ENCODE results near the gene TMCC2. TPM values are rescaled to one million over a fixed set of nuclear protein-coding genes. Genes with fewer than 3 reads are reported as not detected.

The TMCC2 gene
- total RNA-seq, 1 experiment from 2014 or later = 2.7 TPM

DNA sequence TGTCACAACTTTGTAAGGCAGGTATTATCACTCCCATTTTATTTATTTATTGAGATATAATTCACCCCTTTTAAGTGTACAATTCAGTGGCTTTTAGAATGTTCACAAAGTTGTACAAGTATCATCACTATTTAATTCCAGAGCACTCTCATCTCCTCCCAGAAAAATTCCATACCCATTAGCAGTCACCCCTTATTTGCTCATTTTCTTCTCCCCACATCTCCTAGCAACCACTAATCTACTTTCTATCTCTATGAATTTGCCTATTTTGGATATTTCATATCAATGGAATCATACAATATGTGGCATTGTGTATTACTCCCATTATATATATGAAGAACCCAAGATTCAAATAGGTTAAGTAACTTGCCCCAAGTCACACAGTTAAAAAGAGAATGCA is 23.2 kb upstream of the TMCC2 start:
- no peak for DNase-seq (ENCODE audit: low read depth, low spot score)
- Histone ChIP-seq H3K9me2 (ENCODE audit: insufficient read depth) (no peaks in the 10 kb centered on the region), H3K27ac (ENCODE audit: low read depth, low read length) (no peak overlapping the region), H3K79me2 (ENCODE audit: insufficient read depth, low read length) (peaks cover 26% of the 10 kb centered on the region), H3K4me2 (ENCODE audit: low read length) (0 out of 2 replicates have a peak overlapping the region, but pooled peaks have one; percentile 8), H3K9ac (ENCODE audit: low read length) (no peak overlapping the region), H3K4me3 (replicated peaks in 1 of 2; ENCODE audit: low read depth in 1 of 2, low read length in 2 of 2) (no peak overlapping the region), H3K4me1 (ENCODE audit: control insufficient read depth in 1 of 2, insufficient read depth in 2 of 2, low read length in 2 of 2) (peaks cover 2 to 10% of the 10 kb centered on the region in 2 experiments; a peak in 2 of 4 replicates), H3K36me3 (ENCODE audit: control insufficient read depth in 1 of 2, insufficient read depth in 2 of 2, low read length in 2 of 2) (no peaks in the 10 kb centered on the region), H4K20me1 (ENCODE audit: insufficient read depth) (no peaks in the 10 kb centered on the region), H3K9me3 (ENCODE audit: control insufficient read depth in 1 of 2, insufficient read depth in 1 of 2, low read depth in 1 of 2, low read length in 2 of 2) (no peaks in the 10 kb centered on the region), H2AFZ (ENCODE audit: low read depth, low read length, poor library complexity, severe bottlenecking) (no peak overlapping the region), H3K27me3 (ENCODE audit: insufficient read depth, low read length) (no peaks in the 10 kb centered on the region)
- no peak for TF ChIP-seq SP1 (IDR thresholded peaks at IDR 0.05; ENCODE audit: low read depth)
- no peak for TF ChIP-seq POLR2A (IDR thresholded peaks at IDR 0.05; ENCODE audit: borderline replicate concordance, extremely low read depth, insufficient read depth, insufficient read length)
- no peak for TF ChIP-seq EZH2phosphoT487 (IDR thresholded peaks at IDR 0.05; ENCODE audit: borderline replicate concordance)
- TF ChIP-seq, protein P1, sequence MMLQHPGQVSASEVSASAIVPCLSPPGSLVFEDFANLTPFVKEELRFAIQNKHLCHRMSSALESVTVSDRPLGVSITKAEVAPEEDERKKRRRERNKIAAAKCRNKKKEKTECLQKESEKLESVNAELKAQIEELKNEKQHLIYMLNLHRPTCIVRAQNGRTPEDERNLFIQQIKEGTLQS (IDR thresholded peaks at IDR 0.05) = no peak
- TF ChIP-seq ZFX (IDR thresholded peaks at IDR 0.05) = no peak
- no peak for TF ChIP-seq FOSL1 (IDR thresholded peaks at IDR 0.05; ENCODE audit: low read depth)
- no peak for TF ChIP-seq TCF7L2 (IDR thresholded peaks at IDR 0.05; ENCODE audit: borderline replicate concordance, extremely low read depth, insufficient read depth, insufficient read length)
- no peak for TF ChIP-seq POLR2AphosphoS5 (IDR thresholded peaks at IDR 0.05; ENCODE audit: low read depth, low read length)
- TF ChIP-seq, protein P2, sequence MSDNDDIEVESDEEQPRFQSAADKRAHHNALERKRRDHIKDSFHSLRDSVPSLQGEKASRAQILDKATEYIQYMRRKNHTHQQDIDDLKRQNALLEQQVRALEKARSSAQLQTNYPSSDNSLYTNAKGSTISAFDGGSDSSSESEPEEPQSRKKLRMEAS (IDR thresholded peaks at IDR 0.05) = no peak
- TF ChIP-seq RAD21 (IDR thresholded peaks at IDR 0.05; ENCODE audit: low read depth) = no peak
- no peak for TF ChIP-seq JUND (IDR thresholded peaks at IDR 0.05)
- no peak for TF ChIP-seq ZNF274 (IDR thresholded peaks at IDR 0.05; ENCODE audit: low read depth, low read length)
- TF ChIP-seq SIN3A (IDR thresholded peaks at IDR 0.05; ENCODE audit: low read depth) = no peak
- no peak for TF ChIP-seq YY1 (IDR thresholded peaks at IDR 0.05; ENCODE audit: extremely low read depth, insufficient replicate concordance, low read depth, low read length)
- no peak for TF ChIP-seq SRF (IDR thresholded peaks at IDR 0.05; ENCODE audit: low read depth)
- TF ChIP-seq EZH2 (IDR thresholded peaks at IDR 0.05) = no peak
- TF ChIP-seq, protein P3, sequence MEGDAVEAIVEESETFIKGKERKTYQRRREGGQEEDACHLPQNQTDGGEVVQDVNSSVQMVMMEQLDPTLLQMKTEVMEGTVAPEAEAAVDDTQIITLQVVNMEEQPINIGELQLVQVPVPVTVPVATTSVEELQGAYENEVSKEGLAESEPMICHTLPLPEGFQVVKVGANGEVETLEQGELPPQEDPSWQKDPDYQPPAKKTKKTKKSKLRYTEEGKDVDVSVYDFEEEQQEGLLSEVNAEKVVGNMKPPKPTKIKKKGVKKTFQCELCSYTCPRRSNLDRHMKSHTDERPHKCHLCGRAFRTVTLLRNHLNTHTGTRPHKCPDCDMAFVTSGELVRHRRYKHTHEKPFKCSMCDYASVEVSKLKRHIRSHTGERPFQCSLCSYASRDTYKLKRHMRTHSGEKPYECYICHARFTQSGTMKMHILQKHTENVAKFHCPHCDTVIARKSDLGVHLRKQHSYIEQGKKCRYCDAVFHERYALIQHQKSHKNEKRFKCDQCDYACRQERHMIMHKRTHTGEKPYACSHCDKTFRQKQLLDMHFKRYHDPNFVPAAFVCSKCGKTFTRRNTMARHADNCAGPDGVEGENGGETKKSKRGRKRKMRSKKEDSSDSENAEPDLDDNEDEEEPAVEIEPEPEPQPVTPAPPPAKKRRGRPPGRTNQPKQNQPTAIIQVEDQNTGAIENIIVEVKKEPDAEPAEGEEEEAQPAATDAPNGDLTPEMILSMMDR (IDR thresholded peaks at IDR 0.05 in 2 of 3, conservative IDR thresholded peaks at IDR 0.05 in 1 of 3; ENCODE audit: borderline replicate concordance in 1 of 3, insufficient read depth in 1 of 3, low read depth in 2 of 3, low read length in 2 of 3) = no peak
- intact Hi-C loops (cut with micrococcal nuclease) = no loop called here
- RAD21 ChIA-PET (ENCODE audit: low non-redundant PET in 1 of 2, low total read pairs in 2 of 2, uncharacterized antibody in 2 of 2, unreplicated experiment in 2 of 2) = no interaction called here
- CTCF ChIA-PET = interaction anchor here (1.0 kb wide), 1 partner anchor 25 kb away, joined by 3 read pairs; no protein-coding TSS in a partner anchor
- ATAC-seq = no peak
- BruUV-seq (replicated peaks) = no TSS peak
- POLR2A ChIA-PET = no interaction called here
